ENCODE data around the gene OBSCN. TPM values are rescaled to one million over a fixed set of nuclear protein-coding genes. Genes with fewer than 3 reads are reported as not detected.

OBSCN gene
- total and polyA plus RNA-seq, 10 of the 15 experiments (the other 5 are each of a cell fraction or from before 2014, with no cell fraction given) = 0.01 to 0.36 (median 0.08) TPM; not detected in 2

GRCh38 chr1:228364068-228364705 lies 156.3 kb downstream of the OBSCN start (continued):
- TF ChIP-seq EP300 (IDR thresholded peaks at IDR 0.05; ENCODE audit: borderline replicate concordance in 1 of 2, control insufficient read depth in 1 of 2, low read depth in 2 of 2, low read length in 2 of 2) (no peak), CREB1 (IDR thresholded peaks at IDR 0.05; ENCODE audit: low read depth) (no peak), PML (IDR thresholded peaks at IDR 0.05; ENCODE audit: low read length) (no peak)

GRCh38 chr1:228364706-228365213 lies 156.9 kb downstream of the OBSCN start:
- WGBS (ENCODE audit: insufficient coverage, insufficient replicate concordance, low lambda C conversion rate, missing lambda C conversion rate) = 67% methylated on average over 19 of the region's 19 CpGs
- TF ChIP-seq YBX1 (IDR thresholded peaks at IDR 0.05) (no peak), PAX8 (IDR thresholded peaks at IDR 0.05) (no peak), NFXL1 (IDR thresholded peaks at IDR 0.05; ENCODE audit: borderline replicate concordance) (no peak), ZNF217 (IDR thresholded peaks at IDR 0.05) (no peak), ATF3 (IDR thresholded peaks at IDR 0.05; ENCODE audit: borderline replicate concordance, extremely low read depth, low read depth, low read length) (no peak), BHLHE40 (IDR thresholded peaks at IDR 0.05; ENCODE audit: borderline replicate concordance in 1 of 2, low read depth in 2 of 2, low read length in 1 of 2) (no peak), RFX5 (IDR thresholded peaks at IDR 0.05; ENCODE audit: low read depth, low read length) (no peak), CHD1 (IDR thresholded peaks at IDR 0.05; ENCODE audit: low read depth, low read length) (no peak), NBN (IDR thresholded peaks at IDR 0.05) (no peak), STAT3 (IDR thresholded peaks at IDR 0.05; ENCODE audit: low read depth, low read length) (no peak), HDAC6 (IDR thresholded peaks at IDR 0.05; ENCODE audit: unreplicated experiment) (no peak)
- TF ChIP-seq, protein P1, sequence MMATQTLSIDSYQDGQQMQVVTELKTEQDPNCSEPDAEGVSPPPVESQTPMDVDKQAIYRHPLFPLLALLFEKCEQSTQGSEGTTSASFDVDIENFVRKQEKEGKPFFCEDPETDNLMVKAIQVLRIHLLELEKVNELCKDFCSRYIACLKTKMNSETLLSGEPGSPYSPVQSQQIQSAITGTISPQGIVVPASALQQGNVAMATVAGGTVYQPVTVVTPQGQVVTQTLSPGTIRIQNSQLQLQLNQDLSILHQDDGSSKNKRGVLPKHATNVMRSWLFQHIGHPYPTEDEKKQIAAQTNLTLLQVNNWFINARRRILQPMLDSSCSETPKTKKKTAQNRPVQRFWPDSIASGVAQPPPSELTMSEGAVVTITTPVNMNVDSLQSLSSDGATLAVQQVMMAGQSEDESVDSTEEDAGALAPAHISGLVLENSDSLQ (IDR thresholded peaks at IDR 0.05) = no peak
- TF ChIP-seq, protein P2, sequence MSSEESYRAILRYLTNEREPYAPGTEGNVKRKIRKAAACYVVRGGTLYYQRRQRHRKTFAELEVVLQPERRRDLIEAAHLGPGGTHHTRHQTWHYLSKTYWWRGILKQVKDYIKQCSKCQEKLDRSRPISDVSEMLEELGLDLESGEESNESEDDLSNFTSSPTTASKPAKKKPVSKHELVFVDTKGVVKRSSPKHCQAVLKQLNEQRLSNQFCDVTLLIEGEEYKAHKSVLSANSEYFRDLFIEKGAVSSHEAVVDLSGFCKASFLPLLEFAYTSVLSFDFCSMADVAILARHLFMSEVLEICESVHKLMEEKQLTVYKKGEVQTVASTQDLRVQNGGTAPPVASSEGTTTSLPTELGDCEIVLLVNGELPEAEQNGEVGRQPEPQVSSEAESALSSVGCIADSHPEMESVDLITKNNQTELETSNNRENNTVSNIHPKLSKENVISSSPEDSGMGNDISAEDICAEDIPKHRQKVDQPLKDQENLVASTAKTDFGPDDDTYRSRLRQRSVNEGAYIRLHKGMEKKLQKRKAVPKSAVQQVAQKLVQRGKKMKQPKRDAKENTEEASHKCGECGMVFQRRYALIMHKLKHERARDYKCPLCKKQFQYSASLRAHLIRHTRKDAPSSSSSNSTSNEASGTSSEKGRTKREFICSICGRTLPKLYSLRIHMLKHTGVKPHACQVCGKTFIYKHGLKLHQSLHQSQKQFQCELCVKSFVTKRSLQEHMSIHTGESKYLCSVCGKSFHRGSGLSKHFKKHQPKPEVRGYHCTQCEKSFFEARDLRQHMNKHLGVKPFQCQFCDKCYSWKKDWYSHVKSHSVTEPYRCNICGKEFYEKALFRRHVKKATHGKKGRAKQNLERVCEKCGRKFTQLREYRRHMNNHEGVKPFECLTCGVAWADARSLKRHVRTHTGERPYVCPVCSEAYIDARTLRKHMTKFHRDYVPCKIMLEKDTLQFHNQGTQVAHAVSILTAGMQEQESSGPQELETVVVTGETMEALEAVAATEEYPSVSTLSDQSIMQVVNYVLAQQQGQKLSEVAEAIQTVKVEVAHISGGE (CRISPR knock-in tag; IDR thresholded peaks at IDR 0.05) = no peak
- TF ChIP-seq, protein P3, sequence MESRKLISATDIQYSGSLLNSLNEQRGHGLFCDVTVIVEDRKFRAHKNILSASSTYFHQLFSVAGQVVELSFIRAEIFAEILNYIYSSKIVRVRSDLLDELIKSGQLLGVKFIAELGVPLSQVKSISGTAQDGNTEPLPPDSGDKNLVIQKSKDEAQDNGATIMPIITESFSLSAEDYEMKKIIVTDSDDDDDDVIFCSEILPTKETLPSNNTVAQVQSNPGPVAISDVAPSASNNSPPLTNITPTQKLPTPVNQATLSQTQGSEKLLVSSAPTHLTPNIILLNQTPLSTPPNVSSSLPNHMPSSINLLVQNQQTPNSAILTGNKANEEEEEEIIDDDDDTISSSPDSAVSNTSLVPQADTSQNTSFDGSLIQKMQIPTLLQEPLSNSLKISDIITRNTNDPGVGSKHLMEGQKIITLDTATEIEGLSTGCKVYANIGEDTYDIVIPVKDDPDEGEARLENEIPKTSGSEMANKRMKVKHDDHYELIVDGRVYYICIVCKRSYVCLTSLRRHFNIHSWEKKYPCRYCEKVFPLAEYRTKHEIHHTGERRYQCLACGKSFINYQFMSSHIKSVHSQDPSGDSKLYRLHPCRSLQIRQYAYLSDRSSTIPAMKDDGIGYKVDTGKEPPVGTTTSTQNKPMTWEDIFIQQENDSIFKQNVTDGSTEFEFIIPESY (IDR thresholded peaks at IDR 0.05) = no peak

More at GRCh38 chr1:228364706-228365213, 156.9 kb downstream of the OBSCN start:
- no peaks in the 10 kb centered on the region for H3K9me3 ChIP-seq (replicated peaks; ENCODE audit: control insufficient read depth, insufficient read depth, low read length)
- in situ Hi-C loops (cut with MboI) = no loop called here
- intact Hi-C loops (cut with micrococcal nuclease; ENCODE audit: unreplicated experiment) = no loop called here
- POLR2A ChIA-PET = no interaction called here
- no peak overlapping the region for H2AFZ ChIP-seq (ENCODE audit: control insufficient read depth, low read depth, low read length)
- CTCF ChIA-PET = no interaction called here
- no peak overlapping the region for H3K9ac ChIP-seq (ENCODE audit: control insufficient read depth, insufficient read depth, low read length)
- H3K36me3 ChIP-seq (ENCODE audit: control insufficient read depth in 2 of 2, insufficient read depth in 2 of 2, low read length in 1 of 2) = no peaks in the 10 kb centered on the region
- no peak overlapping the region for H3K4me2 ChIP-seq (ENCODE audit: control insufficient read depth, insufficient read depth)
- SMC1A ChIA-PET (ENCODE audit: uncharacterized antibody, unreplicated experiment) = no interaction called here
- H3K79me2 ChIP-seq (ENCODE audit: control insufficient read depth, insufficient read depth, low read length) = no peaks in the 10 kb centered on the region
- RAD21 ChIA-PET (ENCODE audit: unreplicated experiment) = no interaction called here
- ATAC-seq (no peak), FAIRE-seq (no peak), DNase-seq (ENCODE audit: low read depth, low spot score) (no peak)
- H3K4me3 ChIP-seq = no peak overlapping the region
- H3K27me3 ChIP-seq (replicated peaks in 1 of 2; ENCODE audit: control insufficient read depth in 2 of 2, insufficient read depth in 2 of 2, low read length in 1 of 2) = no peaks in the 10 kb centered on the region; a peak in 1 of 4 replicates
- no peak overlapping the region for H3K27ac ChIP-seq (ENCODE audit: control insufficient read depth, insufficient read depth)
- H3K4me1 ChIP-seq (ENCODE audit: control insufficient read depth, insufficient read depth, low read length) = no peaks in the 10 kb centered on the region
- H4K20me1 ChIP-seq (ENCODE audit: control insufficient read depth, insufficient read depth) = no peaks in the 10 kb centered on the region
- BruUV-seq (replicated peaks) = no TSS peak
